ENCODE results near the gene TMSB4X.

The TMSB4X gene

GRCh38 chrX:13005661-13006473, 31.0 kb downstream of the TMSB4X start:
- no peak for TF ChIP-seq CTCF (IDR thresholded peaks at IDR 0.05; ENCODE audit: low read depth, low read length)
- DNase-seq (ENCODE audit: low read depth, low spot score): peak; percentile 48
- H3K4me3 ChIP-seq (ENCODE audit: low read depth, low read length): no peak overlapping the region
- in situ Hi-C loops (cut with HindIII; ENCODE audit: low sequenced_read_pairs): no loop called here

DNA sequence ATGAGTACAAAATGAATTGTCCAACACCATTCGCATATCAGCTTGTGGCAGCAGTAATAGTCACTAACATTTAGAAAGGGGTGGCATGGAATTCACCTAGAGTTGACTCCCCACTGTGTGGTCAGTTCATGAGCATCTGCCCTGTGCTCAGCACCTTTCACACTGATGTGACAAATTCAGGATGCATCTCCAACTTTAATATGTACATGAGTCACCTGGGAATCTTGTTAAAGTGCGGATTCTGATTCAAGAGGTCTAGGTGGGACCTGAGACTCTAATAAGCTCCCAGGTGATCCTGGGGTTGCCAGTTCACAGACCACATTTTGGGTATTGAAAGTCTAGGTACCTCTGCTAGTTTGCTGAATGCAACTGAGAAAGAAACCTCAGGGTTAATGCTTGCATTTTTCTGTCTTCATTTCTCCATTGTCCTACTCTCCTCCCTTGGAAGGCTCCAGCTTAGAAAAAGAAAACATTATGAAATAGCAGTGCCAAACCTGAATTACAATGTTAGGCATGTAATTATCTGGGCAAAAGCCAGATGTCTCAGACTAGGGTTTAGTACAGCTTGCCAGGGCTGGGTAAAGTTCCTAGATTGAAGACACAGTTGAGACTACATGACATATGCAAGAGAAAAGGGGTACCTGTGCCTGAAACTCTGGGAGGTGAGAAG, 32.7 kb downstream of the TMSB4X start:
- in situ Hi-C loops (cut with HindIII; ENCODE audit: low sequenced_read_pairs): no loop called here
- no peak for TF ChIP-seq CTCF (IDR thresholded peaks at IDR 0.05; ENCODE audit: low read depth, low read length)
- H3K4me3 ChIP-seq (ENCODE audit: low read depth, low read length): no peak overlapping the region
- DNase-seq (ENCODE audit: low read depth, low spot score): peak; percentile 62

DNA sequence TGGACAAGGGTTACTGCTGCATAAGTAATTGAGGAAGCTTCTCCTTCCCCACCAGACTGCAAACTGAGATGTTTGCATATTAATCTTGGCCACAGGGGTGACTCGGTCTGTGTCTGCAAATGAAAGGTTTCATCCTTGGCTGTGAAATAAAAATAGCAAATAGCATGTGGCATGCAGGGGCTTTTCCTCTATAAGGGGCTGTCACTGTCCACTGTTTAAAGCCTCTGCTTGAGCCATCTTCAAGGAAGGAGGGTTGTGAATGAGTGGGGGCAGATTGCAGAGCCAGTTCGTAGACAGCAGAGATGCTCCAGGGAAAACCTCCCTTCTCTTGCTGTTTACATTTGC, 33.3 kb downstream of the TMSB4X start:
- no peak for TF ChIP-seq CTCF (IDR thresholded peaks at IDR 0.05; ENCODE audit: low read depth, low read length)
- no peak overlapping the region for H3K4me3 ChIP-seq (ENCODE audit: low read depth, low read length)
- DNase-seq (ENCODE audit: low read depth, low spot score): no peak
- in situ Hi-C loops (cut with HindIII; ENCODE audit: low sequenced_read_pairs): no loop called here

DNA sequence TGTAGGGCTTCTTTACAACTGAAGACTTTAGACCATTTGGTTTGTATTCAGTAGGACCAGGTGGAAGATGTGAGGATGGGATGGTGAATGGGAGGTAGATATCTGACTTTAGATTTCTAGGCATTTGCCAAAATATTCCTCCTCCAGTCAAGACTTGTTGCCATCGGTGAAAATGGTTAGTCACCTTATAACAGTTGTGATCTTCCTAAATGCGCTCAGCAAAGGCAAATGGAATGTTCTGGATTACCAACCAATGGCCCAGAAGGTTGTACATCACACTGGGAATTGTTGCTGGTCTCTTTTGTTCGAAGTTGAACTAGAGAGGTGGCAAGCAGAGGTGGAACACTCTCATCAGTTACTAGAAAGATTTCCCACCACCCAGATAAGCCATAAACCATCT, 33.9 kb downstream of the TMSB4X start:
- in situ Hi-C loops (cut with HindIII; ENCODE audit: low sequenced_read_pairs): no loop called here
- no peak overlapping the region for H3K4me3 ChIP-seq (ENCODE audit: low read depth, low read length)
- no peak for DNase-seq (ENCODE audit: low read depth, low spot score)
- no peak for TF ChIP-seq CTCF (IDR thresholded peaks at IDR 0.05; ENCODE audit: low read depth, low read length)

DNA sequence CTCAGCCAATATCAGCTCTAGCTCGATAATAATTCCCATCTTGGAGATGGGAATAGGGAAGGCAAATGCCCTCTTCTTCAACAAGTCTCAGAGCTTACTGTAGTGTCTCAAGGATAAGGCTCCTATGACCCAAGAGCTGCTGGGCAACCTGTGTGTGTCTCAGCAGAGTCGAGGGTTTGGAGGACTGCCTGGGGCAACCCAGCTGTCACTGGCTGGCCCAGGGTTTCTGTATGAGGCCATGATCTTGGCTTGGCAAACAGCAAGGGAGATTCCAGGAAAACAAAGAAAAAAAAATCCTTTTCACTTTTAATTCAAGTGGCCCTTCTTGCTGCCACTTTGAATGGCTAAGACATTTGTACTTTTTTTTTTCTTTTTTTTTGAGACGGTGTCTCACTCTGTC, 34.4 kb downstream of the TMSB4X start:
- no peak for DNase-seq (ENCODE audit: low read depth, low spot score)
- in situ Hi-C loops (cut with HindIII; ENCODE audit: low sequenced_read_pairs): no loop called here
- no peak overlapping the region for H3K4me3 ChIP-seq (ENCODE audit: low read depth, low read length)
- TF ChIP-seq CTCF (IDR thresholded peaks at IDR 0.05; ENCODE audit: low read depth, low read length): no peak

GRCh38 chrX:13009844-13010243, 34.9 kb downstream of the TMSB4X start:
- no peak for DNase-seq (ENCODE audit: low read depth, low spot score)
- no peak for TF ChIP-seq CTCF (IDR thresholded peaks at IDR 0.05; ENCODE audit: low read depth, low read length)
- H3K4me3 ChIP-seq (ENCODE audit: low read depth, low read length): no peak overlapping the region
- in situ Hi-C loops (cut with HindIII; ENCODE audit: low sequenced_read_pairs): no loop called here
